IMR-90 (cell line): ENCODE data around the gene SMIM44. TPM values are rescaled to one million over a fixed set of nuclear protein-coding genes. Genes with fewer than 3 reads are reported as not detected.

Experiments used
- ATAC-seq: fragments of 200-7000 bp; cut with Tn5 transposase; 2 replicates; pipeline ENCODE4 v1.9.1; 2020; ENCODE audit warnings: low read depth, mild to moderate bottlenecking, moderate library complexity
- BruUV-seq: library from RNA; stranded (reverse); fragments of 400-500 nt; replicated peaks from 2 replicates; lab custom pipeline; 2021; lab: Mats Ljungman, UMichigan
- CTCF ChIA-PET: fragments of 300-600 bp; formaldehyde crosslinking; extraction: SDS; loops from one replicate; lab custom pipeline; 2021; ENCODE audit warnings: antibody characterized with exemption; lab: Yijun Ruan, JAX
- POLR2A ChIA-PET: fragments of 300-600 bp; sonication (Branson Sonifier 250); formaldehyde crosslinking; loops from one replicate; lab custom pipeline; 2022; ENCODE audit warnings: antibody characterized with exemption; ENCODE audit not compliant: unreplicated experiment; lab: Charles Lee
- DNase-seq: peaks from one replicate; pipeline ENCODE4 v3.0.0; 2013
- H2AFZ ChIP-seq: replicated peaks from 2 replicates; pipeline ENCODE3; 2013; ENCODE audit warnings: low read length, mild to moderate bottlenecking; ENCODE audit not compliant: poor library complexity
- H2AK5ac ChIP-seq: 2 replicates; pipeline ENCODE4 v1.6.1; 2013; ENCODE audit warnings: low read depth, low read length, inconsistent platforms
- H2AK9ac ChIP-seq: replicated peaks from 2 replicates; pipeline ENCODE3; 2013; ENCODE audit warnings: mild to moderate bottlenecking, low read depth, low read length, moderate library complexity; ENCODE audit not compliant: poor library complexity
- H2BK120ac ChIP-seq: 2 replicates; pipeline ENCODE4 v1.6.1; 2013; ENCODE audit warnings: low read depth, low read length, inconsistent platforms
- H2BK15ac ChIP-seq: 3 replicates; pipeline ENCODE4 v1.6.1; 2013; ENCODE audit warnings: low read depth, low read length, inconsistent platforms
- H2BK20ac ChIP-seq: 2 replicates; pipeline ENCODE4 v1.6.1; 2013; ENCODE audit warnings: low read depth, mild to moderate bottlenecking, inconsistent platforms, low read length, moderate library complexity
- H2BK5ac ChIP-seq: 2 replicates; pipeline ENCODE4 v1.6.1; 2013; ENCODE audit warnings: mild to moderate bottlenecking, low read depth, low read length, inconsistent platforms; ENCODE audit not compliant: poor library complexity, severe bottlenecking
- H3K14ac ChIP-seq: replicated peaks from 2 replicates; pipeline ENCODE4 v1.6.1; 2013; ENCODE audit warnings: low read depth, low read length, inconsistent platforms
- H3K18ac ChIP-seq: 2 replicates; pipeline ENCODE4 v1.6.1; 2013; ENCODE audit warnings: low read depth, low read length, control low read depth
- H3K23ac ChIP-seq: 2 replicates; pipeline ENCODE4 v1.6.1; 2013; ENCODE audit warnings: low read depth, low read length, inconsistent platforms
- H3K27ac ChIP-seq: 2 replicates; pipeline ENCODE4 v1.5.1; 2013; ENCODE audit warnings: mild to moderate bottlenecking, control low read depth, low read length; ENCODE audit not compliant: insufficient read depth
- H3K27me3 ChIP-seq: 2 replicates; pipeline ENCODE4 v1.6.1; 2013; ENCODE audit warnings: low read length; ENCODE audit not compliant: control insufficient read depth, insufficient read depth
- H3K36me3 ChIP-seq: 2 replicates; pipeline ENCODE4 v1.6.1; 2013; ENCODE audit warnings: low read length, mixed read lengths; ENCODE audit not compliant: control insufficient read depth, insufficient read depth
- H3K4ac ChIP-seq: 2 replicates; pipeline ENCODE4 v1.6.1; 2013; ENCODE audit warnings: low read depth, low read length, inconsistent platforms
- H3K4me1 ChIP-seq: 2 replicates; pipeline ENCODE4 v1.6.1; 2013; ENCODE audit warnings: low read length, mixed read lengths; ENCODE audit not compliant: control insufficient read depth, insufficient read depth
- H3K4me2 ChIP-seq: 2 replicates; pipeline ENCODE4 v1.6.1; 2013; ENCODE audit warnings: low read depth, mild to moderate bottlenecking, control low read depth, low read length, moderate library complexity
- H3K4me3 ChIP-seq: 2 replicates; pipeline ENCODE4 v1.5.1; 2013; ENCODE audit warnings: low read depth, mild to moderate bottlenecking, control low read depth, low read length, moderate library complexity; ENCODE audit not compliant: insufficient read depth
- H3K56ac ChIP-seq: 2 replicates; pipeline ENCODE4 v1.6.1; 2013; ENCODE audit warnings: low read length, inconsistent platforms; ENCODE audit not compliant: insufficient read depth; ENCODE audit errors: extremely low read depth
- H3K79me1 ChIP-seq, 2 experiments: 2 replicates each; pipeline ENCODE4 v1.6.1; 2013; ENCODE audit warnings: low read length in 2 of 2, inconsistent platforms in 1 of 2, low read depth in 1 of 2
- H3K9ac ChIP-seq: 2 replicates; pipeline ENCODE4 v1.6.1; 2013; ENCODE audit warnings: low read depth, low read length, control low read depth
- H3K9me1 ChIP-seq: 2 replicates; pipeline ENCODE4 v1.6.1; 2013; ENCODE audit warnings: low read length, inconsistent platforms; ENCODE audit not compliant: insufficient read depth
- H3K9me3 ChIP-seq: 2 replicates; pipeline ENCODE4 v1.6.1; 2013; ENCODE audit warnings: low read length; ENCODE audit not compliant: control insufficient read depth, insufficient read depth
- H4K20me1 ChIP-seq: 2 replicates; pipeline ENCODE4 v1.6.1; 2013; ENCODE audit warnings: low read length, inconsistent platforms; ENCODE audit not compliant: insufficient read depth
- H4K5ac ChIP-seq: 2 replicates; pipeline ENCODE4 v1.6.1; 2013; ENCODE audit warnings: mild to moderate bottlenecking, low read depth, low read length, control low read depth
- H4K8ac ChIP-seq, 2 experiments: 2 replicates each; pipeline ENCODE4 v1.6.1; 2013; ENCODE audit warnings: low read depth in 2 of 2, low read length in 2 of 2, control low read depth in 1 of 2, inconsistent platforms in 1 of 2
- H4K91ac ChIP-seq: 2 replicates; pipeline ENCODE4 v1.6.1; 2013; ENCODE audit warnings: low read depth, low read length, inconsistent platforms; ENCODE audit not compliant: insufficient read depth
- CHD1 ChIP-seq: IDR thresholded peaks from 2 replicates; pipeline ENCODE4 v1.6.1; 2012; ENCODE audit warnings: low read depth, low read length, improper control_type of control experiment
- WGBS, 2 experiments: methylation state at CpG; one replicate each; pipeline versions ENCODE4 v1.1.5 to v1.1.7; 2013; ENCODE audit warnings: missing lambda C conversion rate in 2 of 2; ENCODE audit not compliant: insufficient read length in 1 of 2; ENCODE audit errors: extremely low coverage in 2 of 2; 5-methylcytosine and 5-hydroxymethylcytosine counted together
- dilution Hi-C: fragments of 300-500 bp; cut with HindIII; formaldehyde crosslinking; loops from one replicate; pipeline ENCODE4 v1.14.3; 2018; ENCODE audit warnings: low sequenced_read_pairs; ENCODE audit not compliant: unreplicated experiment
- in situ Hi-C: fragments of 300-500 bp; cut with MboI; formaldehyde crosslinking; loops from 3 replicates; pipeline ENCODE4 v1.14.3; 2019; ENCODE audit warnings: low sequenced_read_pairs, inconsistent platforms, mixed read lengths
- intact Hi-C: fragments of 100-400 bp; cut with micrococcal nuclease; formaldehyde crosslinking; loops from 2 replicates; pipeline ENCODE4 v1.10.0; 2022
- polyA plus RNA-seq, 3 experiments: library from polyadenylated mRNA; depleted of rRNA; stranded (reverse); fragments of >200 nt; gene quantifications; 2 replicates each; pipeline ENCODE4 v1.2.3, GENCODE V29; 2012; ENCODE audit warnings: low replicate concordance in 1 of 3
- total RNA-seq: library from RNA; depleted of rRNA; stranded (reverse); fragments of >200 nt; gene quantifications from 2 replicates; pipeline ENCODE4 v1.2.3, GENCODE V29; 2012

The SMIM44 gene
- total and polyA plus RNA-seq, 2 of the 4 experiments (the other 2 are of a cell fraction) = not detected

- dilution Hi-C loops = no loop called here
- Histone ChIP-seq H2BK5ac (peak overlapping the region; percentile 14), H3K27ac (no peak overlapping the region), H4K20me1 (no peaks in the 10 kb centered on the region; the same call in 1 of the 2 replicates), H3K9me3 (no peaks in the 10 kb centered on the region; the same call in 1 of the 2 replicates), H4K5ac (no peak overlapping the region), H2BK15ac (no peak overlapping the region), H3K18ac (no peak overlapping the region), H2AK9ac (no peak overlapping the region), H3K4me2 (no peak overlapping the region), H3K23ac (no peak overlapping the region), H3K9ac (no peak overlapping the region), H3K56ac (no peak overlapping the region), H3K4me1 (no peaks in the 10 kb centered on the region), H2AK5ac (no peak overlapping the region), H3K4me3 (no peak overlapping the region), H3K79me1 (no peaks in the 10 kb centered on the region; a peak in 1 of 4 replicates), H4K8ac (no peak overlapping the region), H2AFZ (no peak overlapping the region), H4K91ac (no peak overlapping the region), H3K27me3 (peaks cover 18% of the 10 kb centered on the region), H3K36me3 (no peaks in the 10 kb centered on the region), H3K9me1 (no peaks in the 10 kb centered on the region), H2BK20ac (no peak overlapping the region), H3K14ac (no peak overlapping the region), H3K4ac (no peak overlapping the region), H2BK120ac (no peak overlapping the region)
- no peak for TF ChIP-seq CHD1
- 60 to 100% methylated on average over 2 to 4 of the region's 4 CpGs for WGBS, 2 experiments
- CTCF ChIA-PET = interaction anchor here (0.6 kb wide), 1 partner anchor 10 kb away, joined by 4 read pairs; no protein-coding TSS in a partner anchor
- in situ Hi-C loops = loop anchor here (25.0 kb wide), 1 partner anchor 513 kb away; no protein-coding TSS in a partner anchor
- DNase-seq (no peak), ATAC-seq (no peak)
- no TSS peak for BruUV-seq
- POLR2A ChIA-PET = no interaction called here
- intact Hi-C loops = no loop called here
These were observed 7.8 kb downstream of the SMIM44 start for GRCh38 chr19:3475449-3475848.
